GM13977 (cell line): Measurements from ENCODE around the gene PLEKHM2.

ENCODE experiments used
- DNase-seq: peaks from one replicate; pipeline ENCODE4 v3.0.0; 2012; ENCODE audit warnings: low spot score
- in situ Hi-C: fragments of 300-500 bp; cut with MboI; formaldehyde crosslinking; loops from one replicate; pipeline ENCODE4 v1.12.0; 2022; ENCODE audit warnings: low sequenced_read_pairs, low pct_unique_long_range_greater_than_20kb, mixed read lengths, inconsistent platforms; ENCODE audit not compliant: unreplicated experiment
- TF ChIP-seq, protein P1 (sequence below): IDR thresholded peaks from 2 replicates; pipeline ENCODE4 v1.5.1; 2012; ENCODE audit warnings: mild to moderate bottlenecking, control low read depth; ENCODE audit not compliant: insufficient read depth; ENCODE audit errors: extremely low read depth, missing control alignments

The PLEKHM2 gene

GRCh38 chr1:15736038-15736891, 52.1 kb downstream of the PLEKHM2 start, which contains the start of gene SLC25A34:
Gene SLC25A34 (plus strand): TSS chr1:15736258. CDS start chr1:15736486, 228 bp downstream.
- in situ Hi-C loops: no loop called here
- TF ChIP-seq, protein P1, sequence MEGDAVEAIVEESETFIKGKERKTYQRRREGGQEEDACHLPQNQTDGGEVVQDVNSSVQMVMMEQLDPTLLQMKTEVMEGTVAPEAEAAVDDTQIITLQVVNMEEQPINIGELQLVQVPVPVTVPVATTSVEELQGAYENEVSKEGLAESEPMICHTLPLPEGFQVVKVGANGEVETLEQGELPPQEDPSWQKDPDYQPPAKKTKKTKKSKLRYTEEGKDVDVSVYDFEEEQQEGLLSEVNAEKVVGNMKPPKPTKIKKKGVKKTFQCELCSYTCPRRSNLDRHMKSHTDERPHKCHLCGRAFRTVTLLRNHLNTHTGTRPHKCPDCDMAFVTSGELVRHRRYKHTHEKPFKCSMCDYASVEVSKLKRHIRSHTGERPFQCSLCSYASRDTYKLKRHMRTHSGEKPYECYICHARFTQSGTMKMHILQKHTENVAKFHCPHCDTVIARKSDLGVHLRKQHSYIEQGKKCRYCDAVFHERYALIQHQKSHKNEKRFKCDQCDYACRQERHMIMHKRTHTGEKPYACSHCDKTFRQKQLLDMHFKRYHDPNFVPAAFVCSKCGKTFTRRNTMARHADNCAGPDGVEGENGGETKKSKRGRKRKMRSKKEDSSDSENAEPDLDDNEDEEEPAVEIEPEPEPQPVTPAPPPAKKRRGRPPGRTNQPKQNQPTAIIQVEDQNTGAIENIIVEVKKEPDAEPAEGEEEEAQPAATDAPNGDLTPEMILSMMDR: no peak
- DNase-seq: no peak

DNA sequence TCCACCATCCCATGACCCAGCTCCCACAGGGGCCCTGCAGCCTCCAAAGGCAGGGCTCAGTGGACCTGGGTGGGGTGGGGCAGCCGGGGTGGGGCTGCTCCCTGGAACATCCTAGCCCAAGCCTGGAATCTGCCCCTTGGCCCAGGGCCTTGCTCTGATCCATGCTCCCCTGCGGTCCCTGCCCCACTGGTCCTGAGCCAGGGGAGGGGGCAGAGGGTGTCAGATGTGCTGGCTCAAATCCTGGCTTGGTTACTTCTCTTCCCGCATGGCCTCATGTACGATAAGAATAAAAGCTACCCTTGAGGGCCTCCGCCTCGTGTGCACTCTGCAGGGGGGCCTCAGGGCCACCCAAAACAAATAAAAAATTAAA, 52.8 kb downstream of the PLEKHM2 start:
- no peak for DNase-seq
- in situ Hi-C loops: no loop called here
- TF ChIP-seq, protein P1: no peak

GRCh38 chr1:15737324-15738319, 53.5 kb downstream of the PLEKHM2 start:
- in situ Hi-C loops: no loop called here
- TF ChIP-seq, protein P1: no peak
- no peak for DNase-seq

GRCh38 chr1:15738416-15739113, 54.4 kb downstream of the PLEKHM2 start:
- TF ChIP-seq, protein P1: no peak
- no peak for DNase-seq
- in situ Hi-C loops: no loop called here

- no peak for DNase-seq
- TF ChIP-seq, protein P1: no peak
- in situ Hi-C loops: no loop called here
These were observed 55.1 kb downstream of the PLEKHM2 start for GRCh38 chr1:15739259-15739658.

DNA sequence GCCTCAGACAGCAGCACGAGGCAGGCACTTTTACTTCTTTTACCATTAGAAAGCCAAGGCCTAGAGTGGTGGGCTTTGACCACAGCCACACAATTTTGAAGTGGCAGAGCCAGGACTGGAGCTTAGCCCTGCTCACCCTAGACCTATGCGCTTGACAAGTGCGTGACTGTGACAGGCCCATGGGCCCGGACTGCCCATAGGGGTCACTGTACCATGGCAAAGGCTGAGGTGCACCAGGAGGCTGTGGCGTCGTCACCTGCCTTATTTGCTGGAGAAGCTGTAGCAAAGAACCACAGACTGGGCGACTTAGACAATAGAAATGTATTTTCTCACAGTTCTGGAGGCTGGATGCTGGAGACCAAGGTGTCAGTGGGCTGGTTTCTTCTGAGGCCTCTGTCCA, 55.6 kb downstream of the PLEKHM2 start:
- no peak for DNase-seq
- in situ Hi-C loops: no loop called here
- TF ChIP-seq, protein P1: peak; percentile 7
